Measurements from ENCODE around the gene RAMP3. TPM values are rescaled to one million over a fixed set of nuclear protein-coding genes. Genes with fewer than 3 reads are reported as not detected.

The RAMP3 gene
- total and polyA plus RNA-seq, 10 of the 15 experiments (the other 5 are each of a cell fraction or from before 2014, with no cell fraction given): not detected

- no peaks in the 10 kb centered on the region for H3K36me3 ChIP-seq (ENCODE audit: control insufficient read depth in 2 of 2, insufficient read depth in 2 of 2, low read length in 1 of 2)
- RAD21 ChIA-PET (ENCODE audit: unreplicated experiment): interaction anchor here (0.8 to 6.3 kb wide), 2 partner anchors 19 to 160 kb away, joined by 3 to 121 read pairs; no protein-coding TSS in a partner anchor
- H2AFZ ChIP-seq (ENCODE audit: control insufficient read depth, low read depth, low read length): no peak overlapping the region
- no peak overlapping the region for H3K27ac ChIP-seq (ENCODE audit: control insufficient read depth, insufficient read depth)
- TF ChIP-seq NR2F1 (conservative IDR thresholded peaks at IDR 0.05): 0 out of 2 replicates have a peak, but pooled peaks have one; percentile 20
- TF ChIP-seq PML (IDR thresholded peaks at IDR 0.05; ENCODE audit: low read length): no peak
- no peak for TF ChIP-seq SPI1 (IDR thresholded peaks at IDR 0.05; ENCODE audit: borderline replicate concordance, insufficient read depth, low read depth, low read length)
- no peaks in the 10 kb centered on the region for H3K4me1 ChIP-seq (ENCODE audit: control insufficient read depth, insufficient read depth, low read length)
- H3K4me2 ChIP-seq (ENCODE audit: control insufficient read depth, insufficient read depth): no peak overlapping the region
- no TSS peak for BruUV-seq (replicated peaks)
- no peak overlapping the region for H3K9ac ChIP-seq (ENCODE audit: control insufficient read depth, insufficient read depth, low read length)
- SMC1A ChIA-PET (ENCODE audit: uncharacterized antibody, unreplicated experiment): interaction anchor here (1.9 to 5.6 kb wide), 2 partner anchors 160 to 276 kb away, joined by 7 to 89 read pairs; no protein-coding TSS in a partner anchor
- H3K4me3 ChIP-seq: no peak overlapping the region
- no peaks in the 10 kb centered on the region for H4K20me1 ChIP-seq (ENCODE audit: control insufficient read depth, insufficient read depth)
- POLR2A ChIA-PET: no interaction called here
- CTCF ChIA-PET: interaction anchor here (6.4 to 6.5 kb wide), 2 partner anchors 158 to 276 kb away, joined by 145 to 219 read pairs; no protein-coding TSS in a partner anchor
- no peaks in the 10 kb centered on the region for H3K9me3 ChIP-seq (replicated peaks; ENCODE audit: control insufficient read depth, insufficient read depth, low read length)
- FAIRE-seq: no peak
- no peak for DNase-seq (ENCODE audit: low read depth, low spot score)
- in situ Hi-C loops (cut with MboI): loop anchor here (10.0 kb wide), 1 partner anchor 159 kb away; the partner anchor contains the start of gene MYO1G
- H3K79me2 ChIP-seq (ENCODE audit: control insufficient read depth, insufficient read depth, low read length): no peaks in the 10 kb centered on the region
- WGBS (ENCODE audit: insufficient coverage, insufficient replicate concordance, low lambda C conversion rate, missing lambda C conversion rate): 54% methylated on average over 4 of the region's 4 CpGs
- intact Hi-C loops (cut with micrococcal nuclease; ENCODE audit: unreplicated experiment): no loop called here
- H3K27me3 ChIP-seq (replicated peaks in 1 of 2; ENCODE audit: control insufficient read depth in 2 of 2, insufficient read depth in 2 of 2, low read length in 1 of 2): no peaks in the 10 kb centered on the region
- no peak for ATAC-seq
Observed at GRCh38 chr7:45133352-45133751, 24.2 kb upstream of the RAMP3 start.

- BruUV-seq (replicated peaks): no TSS peak
- ATAC-seq: no peak
- FAIRE-seq: no peak
- ChIA-PET POLR2A (no interaction called here), CTCF (interaction anchor here (3.8 to 6.5 kb wide), 3 partner anchors 159 to 286 kb away, joined by 41 to 219 read pairs (median 145); partner anchors contain the start of gene H2AZ2), SMC1A (ENCODE audit: uncharacterized antibody, unreplicated experiment) (interaction anchor here (1.9 to 5.6 kb wide), 2 partner anchors 160 to 277 kb away, joined by 7 to 89 read pairs; no protein-coding TSS in a partner anchor), RAD21 (ENCODE audit: unreplicated experiment) (interaction anchor here (4.3 to 6.3 kb wide), 2 partner anchors 161 to 278 kb away, joined by 73 to 121 read pairs; no protein-coding TSS in a partner anchor)
- in situ Hi-C loops (cut with MboI): loop anchor here (10.0 kb wide), 1 partner anchor 159 kb away; the partner anchor contains the start of gene MYO1G
- WGBS (ENCODE audit: insufficient coverage, insufficient replicate concordance, low lambda C conversion rate, missing lambda C conversion rate): 52% methylated on average over 7 of the region's 7 CpGs
- H2AFZ ChIP-seq (ENCODE audit: control insufficient read depth, low read depth, low read length): no peak overlapping the region
- H3K4me1 ChIP-seq (ENCODE audit: control insufficient read depth, insufficient read depth, low read length): no peaks in the 10 kb centered on the region
- DNase-seq (ENCODE audit: low read depth, low spot score): no peak
- no peaks in the 10 kb centered on the region for H3K27me3 ChIP-seq (replicated peaks in 1 of 2; ENCODE audit: control insufficient read depth in 2 of 2, insufficient read depth in 2 of 2, low read length in 1 of 2)
- H3K9ac ChIP-seq (ENCODE audit: control insufficient read depth, insufficient read depth, low read length): no peak overlapping the region
- intact Hi-C loops (cut with micrococcal nuclease; ENCODE audit: unreplicated experiment): no loop called here
- H3K9me3 ChIP-seq (replicated peaks; ENCODE audit: control insufficient read depth, insufficient read depth, low read length): no peaks in the 10 kb centered on the region
- no peak overlapping the region for H3K27ac ChIP-seq (ENCODE audit: control insufficient read depth, insufficient read depth)
- no peaks in the 10 kb centered on the region for H3K36me3 ChIP-seq (ENCODE audit: control insufficient read depth in 2 of 2, insufficient read depth in 2 of 2, low read length in 1 of 2)
- no peak overlapping the region for H3K4me2 ChIP-seq (ENCODE audit: control insufficient read depth, insufficient read depth)
- H3K4me3 ChIP-seq: no peak overlapping the region
- no peaks in the 10 kb centered on the region for H4K20me1 ChIP-seq (ENCODE audit: control insufficient read depth, insufficient read depth)
- H3K79me2 ChIP-seq (ENCODE audit: control insufficient read depth, insufficient read depth, low read length): no peaks in the 10 kb centered on the region
- TF ChIP-seq ZNF622 (IDR thresholded peaks at IDR 0.05): no peak
- TF ChIP-seq BRCA1 (IDR thresholded peaks at IDR 0.05; ENCODE audit: low read depth, low read length): no peak
- TF ChIP-seq CREB1 (IDR thresholded peaks at IDR 0.05; ENCODE audit: low read depth): no peak
- no peak for TF ChIP-seq NKRF (conservative IDR thresholded peaks at IDR 0.05)
- TF ChIP-seq FOS (IDR thresholded peaks at IDR 0.05; ENCODE audit: borderline replicate concordance, extremely low read depth, insufficient read length): no peak
- TF ChIP-seq CHD1 (IDR thresholded peaks at IDR 0.05; ENCODE audit: low read depth, low read length): no peak
- no peak for TF ChIP-seq PRDM15 (CRISPR knock-in tag; IDR thresholded peaks at IDR 0.05)
- no peak for TF ChIP-seq SREBF2 (IDR thresholded peaks at IDR 0.05; ENCODE audit: low read length)
- no peak for TF ChIP-seq ESRRA (IDR thresholded peaks at IDR 0.05; ENCODE audit: low read length)
- TF ChIP-seq RFX5 (IDR thresholded peaks at IDR 0.05; ENCODE audit: low read depth, low read length): no peak
Observed at GRCh38 chr7:45133877-45134276, 23.7 kb upstream of the RAMP3 start.

Data from GM12878 (cell line).